ENCODE results near the gene MYBPC3. TPM values are rescaled to one million over a fixed set of nuclear protein-coding genes. Genes with fewer than 3 reads are reported as not detected.

Gene MYBPC3
- total RNA-seq, 2 experiments from 2014 or later: not detected

DNA sequence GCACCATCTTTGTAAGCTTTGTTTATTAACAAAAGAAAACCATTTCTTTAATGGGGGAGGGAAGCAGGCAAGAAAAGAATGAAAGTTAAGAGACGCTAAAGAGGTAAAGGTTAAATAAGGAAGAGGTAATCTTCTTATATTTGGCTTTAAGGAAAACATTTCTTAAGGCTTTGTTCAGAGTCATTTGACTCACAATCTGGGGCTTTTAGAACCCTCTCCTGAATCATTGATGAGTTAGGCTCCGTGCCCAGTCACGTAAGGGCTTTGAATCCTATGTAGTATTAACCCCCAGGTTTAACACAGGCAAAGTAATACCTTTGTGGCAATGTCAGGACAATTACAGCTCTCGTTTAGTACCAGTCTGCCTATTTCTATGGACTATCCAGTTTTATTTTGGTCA is 56.5 kb downstream of the MYBPC3 start:
- ChIA-PET POLR2A (no interaction called here), CTCF (no interaction called here)

DNA sequence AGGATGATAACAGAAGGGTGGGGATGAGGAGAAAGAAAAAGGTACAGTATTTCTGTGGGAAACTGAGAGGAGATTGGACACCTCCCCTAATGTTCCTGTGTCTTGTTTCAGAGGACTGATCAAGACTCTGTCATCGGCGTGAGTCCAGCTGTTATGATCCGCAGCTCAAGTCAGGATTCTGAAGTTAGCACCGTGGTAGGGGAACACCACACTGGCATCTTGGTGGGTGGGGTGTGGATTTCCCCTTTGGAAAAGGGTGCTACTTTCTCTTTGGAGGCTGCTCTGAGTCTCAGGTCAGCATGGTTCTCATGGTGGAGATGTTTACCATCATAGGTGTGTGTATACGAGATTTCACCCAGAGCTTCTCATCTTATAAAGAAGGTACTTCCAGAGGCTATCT is 57.1 kb downstream of the MYBPC3 start:
- POLR2A ChIA-PET: no interaction called here

DNA sequence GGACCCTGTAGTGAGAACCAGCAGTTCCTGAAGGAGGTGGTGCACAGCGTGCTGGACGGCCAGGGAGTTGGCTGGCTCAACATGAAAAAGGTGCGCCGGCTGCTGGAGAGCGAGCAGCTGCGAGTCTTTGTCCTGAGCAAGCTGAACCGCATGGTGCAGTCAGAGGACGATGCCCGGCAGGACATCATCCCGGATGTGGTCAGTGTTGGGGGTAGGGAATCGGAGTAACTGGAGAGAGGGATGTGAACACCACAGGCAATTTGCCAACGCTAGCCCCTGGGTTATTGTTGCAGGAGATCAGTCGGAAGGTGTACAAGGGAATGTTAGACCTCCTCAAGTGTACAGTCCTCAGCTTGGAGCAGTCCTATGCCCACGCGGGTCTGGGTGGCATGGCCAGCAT is 62.6 kb downstream of the MYBPC3 start:
- CTCF ChIA-PET: interaction anchor here (1.0 kb wide), 1 partner anchor 31 kb away, joined by 3 read pairs; no protein-coding TSS in a partner anchor
- POLR2A ChIA-PET: interaction anchor here (1.1 kb wide), 1 partner anchor 19 kb away, joined by 3 read pairs; no protein-coding TSS in a partner anchor

More for the DNA sequence above, 57.1 kb downstream of the MYBPC3 start:
- CTCF ChIA-PET: no interaction called here

DNA sequence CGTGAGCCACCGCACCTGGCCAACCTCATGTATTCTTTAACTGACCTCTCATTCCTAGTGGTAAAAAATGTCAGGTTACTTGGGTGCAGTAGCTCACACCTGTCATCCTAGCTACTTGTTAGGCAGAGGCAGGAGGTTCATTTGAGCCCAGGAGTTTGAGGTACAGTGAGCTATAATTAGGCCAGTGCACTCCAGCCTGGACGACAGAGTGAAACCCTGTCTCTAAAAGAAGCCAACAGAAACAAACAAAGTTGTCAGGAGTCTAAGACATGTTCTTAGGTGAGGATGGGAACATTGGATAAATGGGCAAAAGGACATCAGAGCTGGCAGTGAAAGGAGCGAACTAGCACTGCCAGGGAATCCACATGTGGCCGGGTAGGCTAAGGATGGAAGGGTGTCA is 64.4 kb downstream of the MYBPC3 start:
- ChIA-PET POLR2A (no interaction called here), CTCF (interaction anchor here (1.2 kb wide), 1 partner anchor 15 kb away, joined by 3 read pairs; no protein-coding TSS in a partner anchor)

DNA sequence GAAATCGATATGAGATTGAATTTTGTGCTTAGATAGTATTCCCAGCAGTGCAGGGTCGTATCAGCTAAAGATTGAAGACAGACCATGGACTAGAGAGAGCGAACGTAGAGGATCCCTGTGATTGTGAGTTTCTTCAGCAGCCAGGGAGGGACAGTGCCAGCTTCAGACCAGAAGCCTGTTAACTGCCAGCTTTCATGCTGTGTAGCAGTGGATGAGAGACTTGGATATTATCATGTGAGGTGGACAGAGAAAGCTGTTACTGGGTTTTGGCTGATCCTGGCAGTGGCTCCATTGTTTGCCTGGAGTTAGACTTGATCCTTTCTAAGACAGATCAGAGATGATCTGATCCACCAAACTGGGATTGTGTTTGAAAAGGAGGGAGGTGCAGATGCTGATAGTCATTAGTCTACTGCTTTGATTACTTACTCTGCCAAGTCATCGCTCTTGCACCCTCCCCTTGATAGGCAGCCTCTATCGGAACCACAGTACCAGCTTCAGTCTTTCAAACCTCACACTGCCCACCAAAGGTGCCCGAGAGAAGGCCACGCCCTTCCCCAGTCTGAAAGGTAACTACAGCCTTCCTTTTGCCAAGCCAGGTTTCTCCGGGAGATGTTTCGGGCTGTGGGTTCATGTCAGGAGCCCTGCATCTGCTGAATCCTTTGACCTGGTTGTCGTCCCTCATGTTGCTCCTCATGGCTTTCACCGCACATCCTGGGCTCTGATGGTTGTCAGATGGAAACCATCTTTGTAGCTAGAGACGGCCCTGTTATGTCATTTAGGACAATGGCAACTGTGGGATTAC is 66.3 kb downstream of the MYBPC3 start:
- CTCF ChIA-PET: interaction anchor here (0.5 kb wide), 1 partner anchor 95 kb away, joined by 4 read pairs; no protein-coding TSS in a partner anchor
- POLR2A ChIA-PET: no interaction called here

DNA sequence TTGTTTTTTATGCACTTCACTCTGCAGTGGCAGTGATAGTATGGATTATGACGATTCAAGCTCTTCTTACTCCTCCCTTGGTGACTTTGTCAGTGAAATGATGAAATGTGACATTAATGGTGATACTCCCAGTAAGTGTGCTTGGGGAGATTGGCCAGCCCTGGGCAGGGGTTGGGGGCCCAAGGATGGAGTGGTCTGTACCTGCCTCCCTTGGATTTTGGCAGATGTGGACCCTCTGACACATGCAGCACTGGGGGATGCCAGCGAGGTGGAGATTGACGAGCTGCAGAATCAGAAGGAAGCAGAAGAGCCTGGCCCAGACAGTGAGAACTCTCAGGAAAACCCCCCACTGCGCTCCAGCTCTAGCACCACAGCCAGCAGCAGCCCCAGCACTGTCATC is 68.4 kb downstream of the MYBPC3 start:
- ChIA-PET CTCF (no interaction called here), POLR2A (no interaction called here)

DNA sequence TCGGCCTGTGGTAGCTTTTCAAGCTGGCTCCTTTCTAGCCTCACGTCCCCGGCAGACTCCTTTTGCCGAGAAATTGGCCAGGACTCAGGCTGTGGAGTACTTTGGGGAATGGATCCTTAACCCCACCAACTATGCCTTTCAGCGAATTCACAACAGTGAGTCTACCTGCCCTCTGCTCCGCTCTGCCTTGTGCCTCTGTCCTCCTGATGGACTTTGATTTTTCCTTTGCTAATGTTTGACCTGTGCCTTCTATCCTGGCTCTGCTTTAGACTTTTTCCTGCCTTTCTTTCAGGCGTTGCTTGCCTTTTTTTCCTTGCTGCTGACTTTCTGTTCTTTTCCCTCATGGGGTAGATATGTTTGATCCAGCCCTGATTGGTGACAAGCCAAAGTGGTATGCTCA is 70.0 kb downstream of the MYBPC3 start:
- ChIA-PET CTCF (no interaction called here), POLR2A (no interaction called here)

Other genes with a start within 250 kb of the MYBPC3 start
- 10 to 100 TPM; 88.7 to 93.5 TPM for gene ARFGAP2, start 175.8 kb downstream of the MYBPC3 start, total RNA-seq
- 1 to 10 TPM; 7.9 to 9.9 TPM for gene PACSIN3, start 166.3 kb downstream of the MYBPC3 start, total RNA-seq
- gene DDB2, start 137.7 kb downstream of the MYBPC3 start, total RNA-seq: 100 to 1,000 TPM; 138 to 144 TPM
- 10 to 100 TPM; 19.3 to 21.5 TPM for gene ACP2, start 103.9 kb downstream of the MYBPC3 start, total RNA-seq
- gene NR1H3, start 94.7 kb downstream of the MYBPC3 start, total RNA-seq: 10 to 100 TPM; 10.1 to 11.2 TPM
- gene MADD, start 82.6 kb downstream of the MYBPC3 start, total RNA-seq: 10 to 100 TPM; 56.1 to 58.1 TPM
- not detected for gene SPI1, start 25.8 kb upstream of the MYBPC3 start, total RNA-seq
- gene SLC39A13, start 55.9 kb upstream of the MYBPC3 start, total RNA-seq: 10 to 100 TPM; 17.3 to 19.2 TPM
- gene PSMC3, start 73.7 kb upstream of the MYBPC3 start, total RNA-seq: 100 to 1,000 TPM; 188 to 202 TPM
- gene RAPSN, start 96.4 kb upstream of the MYBPC3 start, total RNA-seq: under 1 TPM in 1 of 2 experiments, not detected in 1; 0.27 TPM
- 100 to 1,000 TPM; 145 to 148 TPM for gene CELF1, start 200.4 kb upstream of the MYBPC3 start, total RNA-seq
- 10 to 100 TPM; 55.5 to 58.9 TPM for gene PTPMT1, start 212.9 kb upstream of the MYBPC3 start, total RNA-seq
- 10 to 100 TPM; 19.5 to 20.3 TPM for gene KBTBD4, start 226.3 kb upstream of the MYBPC3 start, total RNA-seq
- gene NDUFS3, start 226.4 kb upstream of the MYBPC3 start, total RNA-seq: 100 to 1,000 TPM; 145 to 149 TPM
- gene FAM180B, start 234.0 kb upstream of the MYBPC3 start, total RNA-seq: under 1 TPM in 1 of 2 experiments, not detected in 1; 0.15 TPM
- not detected for gene C1QTNF4, start 241.7 kb upstream of the MYBPC3 start, total RNA-seq